Cardiac fibroblast (primary cell): ENCODE measurements around the gene THRB.

Experiments
- DNase-seq, 2 donors: peaks; one replicate each; pipeline versions ENCODE4 v3.0.0 to v3.0.0-alpha.2; 2010; ENCODE audit warnings: low read depth in 2 of 2
- H3K4me3 ChIP-seq, 2 donors: replicated peaks in 1 of 2; 1 replicate in 1 of 2; 2 replicates in 1 of 2; pipeline ENCODE4 v1.5.1; 2011; ENCODE audit warnings: low read depth in 2 of 2, low read length in 2 of 2, mild to moderate bottlenecking in 2 of 2, moderate library complexity in 1 of 2
- TF ChIP-seq, protein P1 (sequence below): IDR thresholded peaks from one replicate; pipeline ENCODE4 v1.5.1; 2011; ENCODE audit warnings: low read depth, mild to moderate bottlenecking, low read length, inconsistent platforms

THRB gene

DNA sequence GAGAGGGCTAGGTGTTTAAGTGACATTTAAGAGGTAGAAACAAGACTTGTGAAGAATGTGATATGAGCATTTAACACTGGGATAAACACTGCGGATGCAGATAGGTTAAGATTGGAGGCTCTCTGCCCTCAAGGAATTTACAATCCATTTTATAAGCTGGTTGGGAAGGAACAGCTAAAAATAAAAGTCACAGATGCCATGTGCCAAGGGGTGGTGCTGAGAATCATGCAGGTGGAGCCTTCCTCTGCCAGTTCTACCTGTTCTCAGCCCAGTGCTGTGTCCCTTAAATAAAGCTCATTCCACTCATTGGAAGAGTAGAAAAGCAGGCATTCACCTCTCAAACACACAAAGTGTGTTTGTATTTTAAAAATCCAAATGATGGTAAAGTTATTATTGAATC is 261.9 kb downstream of the THRB start:
- TF ChIP-seq, protein P1, sequence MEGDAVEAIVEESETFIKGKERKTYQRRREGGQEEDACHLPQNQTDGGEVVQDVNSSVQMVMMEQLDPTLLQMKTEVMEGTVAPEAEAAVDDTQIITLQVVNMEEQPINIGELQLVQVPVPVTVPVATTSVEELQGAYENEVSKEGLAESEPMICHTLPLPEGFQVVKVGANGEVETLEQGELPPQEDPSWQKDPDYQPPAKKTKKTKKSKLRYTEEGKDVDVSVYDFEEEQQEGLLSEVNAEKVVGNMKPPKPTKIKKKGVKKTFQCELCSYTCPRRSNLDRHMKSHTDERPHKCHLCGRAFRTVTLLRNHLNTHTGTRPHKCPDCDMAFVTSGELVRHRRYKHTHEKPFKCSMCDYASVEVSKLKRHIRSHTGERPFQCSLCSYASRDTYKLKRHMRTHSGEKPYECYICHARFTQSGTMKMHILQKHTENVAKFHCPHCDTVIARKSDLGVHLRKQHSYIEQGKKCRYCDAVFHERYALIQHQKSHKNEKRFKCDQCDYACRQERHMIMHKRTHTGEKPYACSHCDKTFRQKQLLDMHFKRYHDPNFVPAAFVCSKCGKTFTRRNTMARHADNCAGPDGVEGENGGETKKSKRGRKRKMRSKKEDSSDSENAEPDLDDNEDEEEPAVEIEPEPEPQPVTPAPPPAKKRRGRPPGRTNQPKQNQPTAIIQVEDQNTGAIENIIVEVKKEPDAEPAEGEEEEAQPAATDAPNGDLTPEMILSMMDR: no peak
- DNase-seq: no peak
- no peak overlapping the region for H3K4me3 ChIP-seq

DNA sequence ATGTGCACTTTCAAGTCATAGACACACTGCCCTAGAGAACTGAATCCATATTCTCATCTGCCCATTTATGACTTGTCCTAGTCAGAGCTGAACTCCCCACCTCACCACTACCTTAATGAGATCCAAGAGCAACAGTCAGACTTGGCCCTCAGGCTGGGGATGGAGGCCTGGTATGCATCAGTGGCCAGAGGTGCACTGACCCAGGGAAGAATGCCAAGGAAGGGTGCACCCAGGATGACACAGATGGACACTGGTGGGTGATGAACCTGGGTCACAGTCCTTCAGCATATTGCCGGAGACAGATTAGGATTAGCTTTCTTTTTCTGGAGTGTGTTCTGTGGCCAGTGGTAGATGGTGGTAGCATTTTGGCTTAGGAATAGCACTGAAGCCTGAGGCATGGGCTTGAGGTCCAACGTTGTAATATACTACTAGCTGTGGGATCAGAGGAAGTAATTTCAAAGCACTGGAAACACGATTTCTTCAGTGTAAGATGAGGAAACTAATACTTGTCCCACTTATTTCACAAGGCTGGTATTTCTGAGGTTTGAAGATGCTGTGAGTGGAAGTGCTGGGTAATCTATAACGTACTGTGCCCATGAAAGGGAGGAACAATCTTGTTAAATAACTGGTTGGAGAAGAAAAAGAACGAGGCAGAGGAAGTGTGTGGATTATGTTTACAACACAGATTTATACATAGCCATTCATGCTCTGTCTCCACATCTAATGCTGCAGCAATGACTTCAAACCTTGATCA is 265.0 kb downstream of the THRB start:
- no peak overlapping the region for H3K4me3 ChIP-seq
- TF ChIP-seq, protein P1: no peak
- no peak for DNase-seq

DNA sequence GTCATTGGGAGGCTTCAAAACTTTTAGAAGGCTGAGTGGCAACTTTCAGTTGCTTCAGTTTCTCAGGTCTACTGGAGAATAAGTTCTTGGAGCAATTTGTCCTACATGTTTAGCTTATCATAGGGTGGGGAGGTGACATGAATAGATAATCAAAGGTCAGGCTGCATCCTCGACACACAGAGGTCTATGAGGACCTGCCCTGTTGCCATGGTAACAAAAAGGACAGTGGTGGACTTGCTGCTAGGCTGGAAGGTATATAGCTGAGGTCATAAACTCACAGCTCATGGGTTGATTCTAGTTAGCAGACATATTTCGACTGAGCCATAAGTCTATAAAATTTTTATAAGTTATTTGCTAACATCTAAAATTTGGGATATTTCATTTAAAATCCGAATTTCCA is 267.0 kb downstream of the THRB start:
- TF ChIP-seq, protein P1: no peak
- DNase-seq: no peak
- no peak overlapping the region for H3K4me3 ChIP-seq

DNA sequence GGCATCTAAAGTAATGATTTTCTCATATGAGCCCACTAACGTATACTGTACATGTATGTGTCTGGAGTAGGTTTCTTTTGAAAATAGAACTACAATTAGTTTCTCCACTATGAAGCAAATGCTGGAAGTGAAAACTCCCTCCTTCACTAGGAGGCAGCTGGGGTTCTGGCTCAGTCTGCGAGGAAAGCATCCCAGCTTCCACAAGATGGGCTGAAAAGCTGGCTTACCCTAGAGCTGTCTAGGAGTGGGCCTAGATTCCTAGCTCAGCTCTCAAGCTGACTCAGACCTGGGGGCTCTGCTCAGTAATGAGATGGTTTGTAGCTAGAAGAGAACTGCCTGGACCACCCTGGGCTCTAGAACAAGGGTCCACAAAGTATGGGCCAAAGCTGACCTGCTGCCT is 268.3 kb downstream of the THRB start:
- TF ChIP-seq, protein P1: no peak
- DNase-seq: no peak
- H3K4me3 ChIP-seq: no peak overlapping the region

DNA sequence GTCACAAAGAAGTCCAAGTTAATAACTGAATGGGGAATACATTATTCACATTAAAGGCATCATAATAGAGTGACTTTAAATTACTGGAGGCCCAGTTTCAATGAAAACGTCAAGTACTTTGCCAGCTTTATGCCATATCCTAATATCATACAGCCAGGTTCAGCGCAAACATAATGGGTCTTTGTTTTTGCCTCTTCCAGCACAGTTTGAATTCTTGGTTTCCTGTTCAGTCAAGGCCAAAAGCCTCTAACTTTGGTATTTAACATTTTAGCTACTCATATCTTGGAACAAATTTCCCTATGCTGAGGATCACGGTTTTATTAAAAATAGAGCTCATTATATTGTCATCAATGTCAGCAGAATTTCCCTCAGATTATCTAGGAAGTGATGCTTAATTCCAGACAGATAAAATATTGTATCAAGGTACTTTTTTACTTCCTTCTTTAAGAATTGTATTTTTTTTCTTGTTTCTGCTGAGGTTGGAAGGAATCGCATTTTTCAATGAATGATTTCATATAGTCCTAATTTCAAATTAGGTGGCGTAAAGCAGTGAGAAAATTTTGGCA is 269.2 kb downstream of the THRB start:
- DNase-seq: peak in 1 of 2 donors; percentile 36
- no peak overlapping the region for H3K4me3 ChIP-seq
- TF ChIP-seq, protein P1: no peak

DNA sequence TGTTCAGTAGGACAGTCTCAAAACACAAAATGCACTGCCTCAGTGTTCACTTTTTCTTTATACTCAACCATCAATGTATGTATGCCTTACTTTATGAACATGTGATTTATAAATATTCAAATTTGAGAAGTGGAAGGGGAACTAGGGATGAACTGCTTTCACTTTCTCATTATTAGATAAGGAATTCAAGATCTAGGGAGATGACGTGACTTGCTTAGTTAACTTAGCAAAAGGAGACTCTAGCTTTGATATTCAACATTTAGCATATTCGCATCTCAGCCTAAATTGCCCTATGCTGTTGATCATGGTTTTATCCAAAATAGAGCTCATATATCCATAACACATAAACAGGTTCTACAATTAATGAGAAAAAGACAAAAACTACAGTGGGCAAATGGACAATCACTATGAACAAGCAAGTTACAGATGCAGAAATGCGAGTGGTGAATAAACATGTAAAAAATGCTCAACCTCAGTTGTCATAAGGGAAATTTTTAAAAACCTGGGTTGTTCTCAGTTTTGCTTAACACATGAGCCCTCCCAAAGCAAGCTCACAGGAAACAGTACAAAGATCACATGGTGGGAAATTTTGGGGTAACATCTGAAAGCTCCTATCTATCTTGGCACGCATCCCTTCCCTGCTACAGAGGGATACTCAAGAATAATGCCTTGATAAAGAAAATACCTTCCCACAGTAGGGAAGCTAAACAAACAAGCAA is 269.8 kb downstream of the THRB start:
- peak in 1 of 2 donors; percentile 18 for DNase-seq
- H3K4me3 ChIP-seq: no peak overlapping the region
- TF ChIP-seq, protein P1: no peak
